Activated B cell treated with CpG ODN at 0.5 μM for 24 hours (primary cell): ENCODE results near the gene TIAM2. TPM values are rescaled to one million over a fixed set of nuclear protein-coding genes. Genes with fewer than 3 reads are reported as not detected.

Experiments used
- ATAC-seq: fragments of 200-7000 bp; cut with Tn5 transposase; one replicate; pipeline ENCODE4 v1.10.0; 2021; ENCODE audit warnings: low read depth, mild to moderate bottlenecking, moderate library complexity
- CTCF ChIA-PET: fragments of 350-600 bp; sonication (Branson Sonifier 250); formaldehyde crosslinking; loops from one replicate; lab custom pipeline; 2021; ENCODE audit warnings: antibody characterized with exemption; lab: Charles Lee
- POLR2A ChIA-PET: fragments of 350-600 bp; sonication (Branson Sonifier 250); formaldehyde crosslinking; loops from one replicate; lab custom pipeline; 2021; ENCODE audit warnings: antibody characterized with exemption; lab: Charles Lee
- DNase-seq: peaks from one replicate; pipeline ENCODE4 v3.0.0; 2022
- H3K27ac Mint-ChIP-seq: one replicate; pipeline ENCODE4 v1.8.0; 2020; ENCODE audit warnings: mixed read lengths
- H3K27me3 Mint-ChIP-seq: one replicate; pipeline ENCODE4 v1.8.0; 2021; ENCODE audit warnings: mixed read lengths
- H3K36me3 Mint-ChIP-seq: one replicate; pipeline ENCODE4 v1.8.0; 2021; ENCODE audit warnings: low read depth, mixed read lengths
- H3K4me1 Mint-ChIP-seq: one replicate; pipeline ENCODE4 v1.8.0; 2021; ENCODE audit warnings: mixed read lengths
- H3K4me3 Mint-ChIP-seq: one replicate; pipeline ENCODE4 v1.8.0; 2020; ENCODE audit warnings: mild to moderate bottlenecking, mixed read lengths
- H3K9me3 Mint-ChIP-seq: one replicate; pipeline ENCODE4 v1.8.0; 2020; ENCODE audit warnings: mixed read lengths
- intact Hi-C: fragments of 100-400 bp; cut with micrococcal nuclease; formaldehyde crosslinking; loops from one replicate; pipeline ENCODE4 v1.15.1; 2024
- total RNA-seq: library from RNA; stranded (reverse); gene quantifications from 2 replicates; pipeline ENCODE4 v1.2.3, GENCODE V29; 2022
- TF ChIP-seq, protein P1 (sequence below): fragments of 200-600 bp; IDR thresholded peaks from one replicate; pipeline ENCODE4 v1.8.0; 2022; ENCODE audit warnings: antibody characterized with exemption, mild to moderate bottlenecking

The TIAM2 gene
- total RNA-seq, 1 donor from 2014 or later, result 13.0 TPM

GRCh38 chr6:155158030-155158843 lies 163.1 kb downstream of the TIAM2 start:
- ATAC-seq (no peak), DNase-seq (no peak)
- no peak overlapping the region for H3K27ac Mint-ChIP-seq
- intact Hi-C loops, result no loop called here
- TF ChIP-seq, protein P1, sequence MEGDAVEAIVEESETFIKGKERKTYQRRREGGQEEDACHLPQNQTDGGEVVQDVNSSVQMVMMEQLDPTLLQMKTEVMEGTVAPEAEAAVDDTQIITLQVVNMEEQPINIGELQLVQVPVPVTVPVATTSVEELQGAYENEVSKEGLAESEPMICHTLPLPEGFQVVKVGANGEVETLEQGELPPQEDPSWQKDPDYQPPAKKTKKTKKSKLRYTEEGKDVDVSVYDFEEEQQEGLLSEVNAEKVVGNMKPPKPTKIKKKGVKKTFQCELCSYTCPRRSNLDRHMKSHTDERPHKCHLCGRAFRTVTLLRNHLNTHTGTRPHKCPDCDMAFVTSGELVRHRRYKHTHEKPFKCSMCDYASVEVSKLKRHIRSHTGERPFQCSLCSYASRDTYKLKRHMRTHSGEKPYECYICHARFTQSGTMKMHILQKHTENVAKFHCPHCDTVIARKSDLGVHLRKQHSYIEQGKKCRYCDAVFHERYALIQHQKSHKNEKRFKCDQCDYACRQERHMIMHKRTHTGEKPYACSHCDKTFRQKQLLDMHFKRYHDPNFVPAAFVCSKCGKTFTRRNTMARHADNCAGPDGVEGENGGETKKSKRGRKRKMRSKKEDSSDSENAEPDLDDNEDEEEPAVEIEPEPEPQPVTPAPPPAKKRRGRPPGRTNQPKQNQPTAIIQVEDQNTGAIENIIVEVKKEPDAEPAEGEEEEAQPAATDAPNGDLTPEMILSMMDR, result no peak
- CTCF ChIA-PET, result no interaction called here
- H3K4me3 Mint-ChIP-seq, result no peak overlapping the region
- POLR2A ChIA-PET, result interaction anchor here (0.6 kb wide), 1 partner anchor 450 kb away, joined by 4 read pairs; no protein-coding TSS in a partner anchor
- no peaks in the 10 kb centered on the region for H3K36me3 Mint-ChIP-seq
- no peaks in the 10 kb centered on the region for H3K4me1 Mint-ChIP-seq
- H3K9me3 Mint-ChIP-seq, result peaks cover 7% of the 10 kb centered on the region
- H3K27me3 Mint-ChIP-seq, result no peaks in the 10 kb centered on the region

- H3K4me1 Mint-ChIP-seq, result peaks cover 8% of the 10 kb centered on the region
These were observed 167.6 kb downstream of the TIAM2 start for GRCh38 chr6:155162682-155163081.

GRCh38 chr6:155163601-155164000 lies 168.5 kb downstream of the TIAM2 start:
- Mint-ChIP-seq H3K4me1 (peaks cover 8% of the 10 kb centered on the region), H3K9me3 (peaks cover 7% of the 10 kb centered on the region), H3K27ac (no peak overlapping the region), H3K4me3 (no peak overlapping the region), H3K36me3 (no peaks in the 10 kb centered on the region), H3K27me3 (no peaks in the 10 kb centered on the region)
- intact Hi-C loops, result no loop called here
- ATAC-seq (no peak), DNase-seq (no peak)
- ChIA-PET POLR2A (interaction anchor here (0.7 kb wide), 2 partner anchors 82 to 187 kb away, joined by 5 read pairs; no protein-coding TSS in a partner anchor), CTCF (interaction anchor here (0.7 kb wide), 1 partner anchor 25 kb away, joined by 3 read pairs; no protein-coding TSS in a partner anchor)
- TF ChIP-seq, protein P1, result no peak

More at GRCh38 chr6:155162682-155163081, 167.6 kb downstream of the TIAM2 start:
- intact Hi-C loops, result no loop called here
- Mint-ChIP-seq H3K27ac (no peak overlapping the region), H3K27me3 (no peaks in the 10 kb centered on the region), H3K9me3 (peaks cover 7% of the 10 kb centered on the region), H3K4me3 (no peak overlapping the region), H3K36me3 (no peaks in the 10 kb centered on the region)
- CTCF ChIA-PET, result no interaction called here
- ATAC-seq (no peak), DNase-seq (no peak)
- TF ChIP-seq, protein P1, result no peak
- POLR2A ChIA-PET, result no interaction called here

DNA sequence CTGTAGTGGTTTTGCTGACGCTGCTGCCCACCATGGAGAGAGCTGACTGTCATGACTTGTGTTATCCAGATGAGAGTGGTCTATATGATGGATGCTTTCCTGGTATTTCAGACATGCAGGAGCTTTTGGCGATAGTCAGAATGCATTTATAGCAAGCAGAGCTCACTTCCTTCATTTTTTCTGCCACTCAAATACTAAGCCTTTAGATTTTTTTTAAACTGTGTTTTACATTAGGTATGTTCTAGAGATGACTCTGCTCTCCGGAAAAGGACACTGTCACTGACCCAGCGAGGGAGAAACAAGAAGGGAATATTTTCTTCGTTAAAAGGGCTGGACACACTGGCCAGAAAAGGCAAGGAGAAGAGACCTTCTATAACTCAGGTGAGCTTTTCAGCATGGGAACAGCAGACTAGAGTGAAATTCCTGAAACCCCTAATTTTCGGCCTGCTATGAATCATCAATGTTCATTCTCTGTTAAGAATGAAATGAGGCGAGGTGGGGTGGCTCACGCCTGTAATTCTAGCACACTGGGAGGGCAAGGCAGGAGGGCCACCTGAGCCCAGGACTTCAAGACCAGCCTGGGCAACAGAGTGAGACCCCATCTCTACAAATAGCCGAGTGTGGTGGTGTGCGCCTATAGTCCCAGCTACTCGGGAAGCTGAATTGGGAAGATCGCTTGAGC lies 170.1 kb downstream of the TIAM2 start:
- H3K9me3 Mint-ChIP-seq, result peaks cover 4% of the 10 kb centered on the region
- no peak overlapping the region for H3K27ac Mint-ChIP-seq
- DNase-seq (no peak), ATAC-seq (no peak)
- peaks cover 8% of the 10 kb centered on the region for H3K4me1 Mint-ChIP-seq
- no peaks in the 10 kb centered on the region for H3K36me3 Mint-ChIP-seq
- H3K4me3 Mint-ChIP-seq, result no peak overlapping the region
- intact Hi-C loops, result no loop called here
- ChIA-PET CTCF (no interaction called here), POLR2A (no interaction called here)
- H3K27me3 Mint-ChIP-seq, result no peaks in the 10 kb centered on the region
- TF ChIP-seq, protein P1, result no peak

- peaks cover 24% of the 10 kb centered on the region for H3K4me1 Mint-ChIP-seq
- no peaks in the 10 kb centered on the region for H3K36me3 Mint-ChIP-seq
- no peaks in the 10 kb centered on the region for H3K27me3 Mint-ChIP-seq
- intact Hi-C loops, result loop anchor here (5.0 to 10.0 kb wide), 2 partner anchors 1013 to 1524 kb away; no protein-coding TSS in a partner anchor
- ChIA-PET CTCF (interaction anchor here (1.3 to 3.1 kb wide), 3 partner anchors 78 to 303 kb away, joined by 5 to 15 read pairs (median 7); no protein-coding TSS in a partner anchor), POLR2A (no interaction called here)
- ATAC-seq (no peak), DNase-seq (no peak)
- no peak overlapping the region for H3K27ac Mint-ChIP-seq
- no peak overlapping the region for H3K4me3 Mint-ChIP-seq
- TF ChIP-seq, protein P1, result no peak
- no peaks in the 10 kb centered on the region for H3K9me3 Mint-ChIP-seq
These were observed 175.4 kb downstream of the TIAM2 start for GRCh38 chr6:155170519-155170918.
